GM12875 (cell line): Measurements from ENCODE around the gene RNPEPL1.
"Not testable (repeated sequence)": the region's sequence is repeated elsewhere in the genome, so short reads cannot be mapped to it uniquely, and the experiment has no call there.

ENCODE experiments used
- H3K4me3 ChIP-seq: one replicate; pipeline ENCODE4 v1.5.1; 2011; ENCODE audit warnings: low read depth, low read length, control low read depth
- TF ChIP-seq, protein P1 (sequence below): IDR thresholded peaks from 2 replicates; pipeline ENCODE4 v1.5.1; 2011; ENCODE audit warnings: low read depth, mild to moderate bottlenecking, control low read depth, inconsistent platforms, low read length, moderate library complexity, borderline replicate concordance; ENCODE audit not compliant: insufficient read depth

RNPEPL1 gene

DNA sequence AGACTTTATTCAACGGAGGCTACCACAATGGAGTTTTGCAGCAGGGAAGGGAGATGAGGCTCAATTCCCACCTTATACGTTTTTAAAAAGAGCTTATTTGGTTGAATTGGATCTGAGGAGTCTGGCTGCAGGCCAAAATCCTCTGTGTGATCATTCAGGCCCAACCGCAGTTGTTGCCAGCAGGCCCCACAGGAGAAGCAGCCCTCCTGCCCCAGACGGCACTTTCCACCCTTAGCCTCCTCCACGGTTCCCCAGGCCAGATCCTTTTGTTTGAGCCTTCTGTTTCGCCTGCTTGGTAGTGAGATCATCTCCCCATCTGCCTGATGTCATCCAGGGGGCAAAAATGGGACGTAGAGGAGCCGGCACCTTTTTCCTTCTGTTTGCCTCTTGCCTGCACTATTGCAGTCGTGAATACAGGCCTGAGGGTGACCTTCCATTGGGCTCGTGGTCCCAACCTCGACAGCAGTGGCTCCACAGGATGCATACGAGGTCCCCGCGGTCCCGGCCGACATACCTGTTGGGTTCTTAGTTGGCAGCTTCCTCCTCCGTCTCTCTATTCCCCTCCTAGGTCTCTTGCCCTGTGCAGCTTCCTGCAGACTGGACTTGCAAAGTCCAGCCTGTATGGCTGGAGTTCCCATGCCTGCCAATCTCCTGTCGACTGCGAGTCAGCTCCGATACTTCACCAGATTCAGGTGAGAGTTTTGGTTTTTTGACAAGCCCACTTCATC lies 47.7 kb downstream of the RNPEPL1 start:
- TF ChIP-seq, protein P1, sequence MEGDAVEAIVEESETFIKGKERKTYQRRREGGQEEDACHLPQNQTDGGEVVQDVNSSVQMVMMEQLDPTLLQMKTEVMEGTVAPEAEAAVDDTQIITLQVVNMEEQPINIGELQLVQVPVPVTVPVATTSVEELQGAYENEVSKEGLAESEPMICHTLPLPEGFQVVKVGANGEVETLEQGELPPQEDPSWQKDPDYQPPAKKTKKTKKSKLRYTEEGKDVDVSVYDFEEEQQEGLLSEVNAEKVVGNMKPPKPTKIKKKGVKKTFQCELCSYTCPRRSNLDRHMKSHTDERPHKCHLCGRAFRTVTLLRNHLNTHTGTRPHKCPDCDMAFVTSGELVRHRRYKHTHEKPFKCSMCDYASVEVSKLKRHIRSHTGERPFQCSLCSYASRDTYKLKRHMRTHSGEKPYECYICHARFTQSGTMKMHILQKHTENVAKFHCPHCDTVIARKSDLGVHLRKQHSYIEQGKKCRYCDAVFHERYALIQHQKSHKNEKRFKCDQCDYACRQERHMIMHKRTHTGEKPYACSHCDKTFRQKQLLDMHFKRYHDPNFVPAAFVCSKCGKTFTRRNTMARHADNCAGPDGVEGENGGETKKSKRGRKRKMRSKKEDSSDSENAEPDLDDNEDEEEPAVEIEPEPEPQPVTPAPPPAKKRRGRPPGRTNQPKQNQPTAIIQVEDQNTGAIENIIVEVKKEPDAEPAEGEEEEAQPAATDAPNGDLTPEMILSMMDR, result no peak
- H3K4me3 ChIP-seq, result no peak overlapping the region

DNA sequence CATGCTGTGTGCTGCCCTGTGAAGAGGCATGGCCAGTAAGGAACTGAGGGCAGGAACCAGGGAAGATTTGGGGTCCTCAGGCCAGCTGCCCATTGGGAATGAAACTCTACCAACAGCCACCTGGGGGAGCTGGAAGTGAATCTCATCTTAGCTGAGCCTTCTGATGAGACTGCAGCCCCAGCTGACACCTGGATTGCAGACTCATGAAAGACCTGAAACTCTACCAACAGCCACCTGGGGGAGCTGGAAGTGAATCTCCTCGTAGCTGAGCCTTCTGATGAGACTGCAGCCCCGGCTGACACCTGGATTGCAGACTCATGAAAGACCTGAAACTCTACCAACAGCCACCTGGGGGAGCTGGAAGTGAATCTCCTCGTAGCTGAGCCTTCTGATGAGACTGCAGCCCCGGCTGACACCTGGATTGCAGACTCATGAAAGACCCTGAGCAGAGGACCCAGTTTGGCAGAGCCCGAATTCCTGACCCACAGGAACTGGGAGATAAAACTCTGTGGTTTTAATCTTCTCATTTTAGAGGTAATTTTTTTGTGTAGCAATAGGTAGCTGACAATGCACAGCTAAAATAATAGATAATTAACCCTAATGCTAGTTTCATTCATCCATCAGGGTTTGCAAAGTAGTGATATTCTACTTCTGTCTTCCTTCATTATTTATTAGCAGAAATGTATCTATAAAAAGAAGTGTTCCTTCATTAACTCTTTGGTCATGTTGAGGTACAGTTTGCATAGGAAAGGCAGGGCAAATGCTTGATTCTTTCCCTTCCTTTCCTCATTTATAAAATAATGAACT lies 48.8 kb downstream of the RNPEPL1 start:
- H3K4me3 ChIP-seq, result not testable (repeated sequence)

DNA sequence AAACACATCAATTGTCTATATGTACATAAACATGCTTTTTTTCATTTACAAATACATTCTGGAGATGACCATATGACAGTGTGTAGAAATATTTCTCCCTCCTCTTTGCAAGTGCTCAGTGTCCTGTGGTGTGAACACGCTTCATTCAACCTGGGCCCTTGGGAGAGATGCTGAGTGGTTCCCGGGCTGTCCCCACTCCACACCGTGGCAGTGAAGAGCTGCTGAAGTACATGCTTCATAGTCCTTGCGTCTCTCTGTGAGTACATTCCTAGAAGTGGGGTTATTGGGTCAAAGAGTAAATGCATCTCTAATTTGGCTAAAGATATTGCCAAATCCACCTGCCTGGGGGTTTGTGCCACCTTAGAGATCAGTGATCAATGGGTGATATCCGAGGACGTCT lies 50.5 kb downstream of the RNPEPL1 start:
- TF ChIP-seq, protein P1, result no peak
- no peak overlapping the region for H3K4me3 ChIP-seq

DNA sequence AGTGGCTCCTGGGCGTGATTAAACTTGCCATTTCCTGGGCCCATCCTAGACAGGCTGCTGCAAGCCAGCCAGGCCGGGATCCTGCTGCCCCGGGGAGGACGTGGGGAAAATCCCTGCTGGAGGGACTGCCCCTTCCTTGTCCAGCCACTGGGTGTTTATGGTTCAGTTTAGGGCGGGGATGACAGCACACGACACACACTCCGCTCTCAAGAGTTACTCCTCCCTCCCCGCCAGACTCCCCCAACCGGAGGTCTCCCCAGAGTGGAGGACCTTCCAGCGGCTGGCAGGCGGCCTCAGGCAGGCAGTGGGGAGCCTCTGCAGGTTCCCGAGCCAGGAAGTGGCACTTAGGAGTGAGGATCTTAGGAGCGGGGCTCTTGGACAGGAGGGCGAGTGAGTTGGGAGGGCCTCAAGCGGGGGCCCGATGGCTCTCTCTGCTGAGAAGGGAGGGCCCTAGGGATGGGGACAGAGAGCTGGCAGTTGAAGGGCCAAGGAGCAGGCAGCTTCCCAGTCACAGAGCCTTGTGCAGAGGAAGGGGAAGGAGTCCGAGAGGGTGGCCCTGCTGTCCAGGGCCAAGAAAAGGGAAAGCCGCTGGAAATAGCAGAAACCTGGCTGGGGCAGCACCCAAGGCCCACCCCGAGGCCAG lies 51.3 kb downstream of the RNPEPL1 start:
- TF ChIP-seq, protein P1, result no peak

DNA sequence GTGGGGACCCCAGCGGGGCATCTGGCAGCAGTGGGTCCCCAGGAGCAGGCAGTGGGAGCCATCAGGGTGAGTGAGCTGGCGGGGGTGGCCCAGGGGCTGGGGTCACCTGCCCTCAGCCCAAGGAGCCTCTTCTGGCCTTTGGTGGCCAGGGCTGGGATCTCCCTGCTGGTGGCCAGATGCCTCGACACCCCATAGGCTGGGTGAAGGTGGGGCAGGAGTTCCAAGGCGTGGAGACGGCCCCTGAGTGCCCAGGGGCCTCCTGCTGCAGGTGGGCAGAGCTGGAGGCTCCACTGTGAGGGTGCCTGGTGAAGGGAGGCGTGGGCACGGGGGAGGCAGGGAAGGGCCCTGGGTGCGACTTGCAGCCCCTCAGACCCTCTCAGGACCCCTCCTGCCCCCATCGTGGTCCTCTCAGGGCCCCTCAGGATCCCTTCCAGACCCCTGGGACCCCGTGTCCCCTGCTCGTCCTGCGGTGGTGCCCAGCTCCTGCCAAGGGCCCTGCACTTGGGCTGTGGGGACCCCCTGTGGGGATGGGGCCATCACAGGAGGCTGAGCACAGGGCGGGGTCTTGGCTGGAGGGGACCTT lies 52.0 kb downstream of the RNPEPL1 start:
- TF ChIP-seq, protein P1, result no peak
- no peak overlapping the region for H3K4me3 ChIP-seq

More for the DNA sequence above, 51.3 kb downstream of the RNPEPL1 start:
- H3K4me3 ChIP-seq, result no peak overlapping the region

DNA sequence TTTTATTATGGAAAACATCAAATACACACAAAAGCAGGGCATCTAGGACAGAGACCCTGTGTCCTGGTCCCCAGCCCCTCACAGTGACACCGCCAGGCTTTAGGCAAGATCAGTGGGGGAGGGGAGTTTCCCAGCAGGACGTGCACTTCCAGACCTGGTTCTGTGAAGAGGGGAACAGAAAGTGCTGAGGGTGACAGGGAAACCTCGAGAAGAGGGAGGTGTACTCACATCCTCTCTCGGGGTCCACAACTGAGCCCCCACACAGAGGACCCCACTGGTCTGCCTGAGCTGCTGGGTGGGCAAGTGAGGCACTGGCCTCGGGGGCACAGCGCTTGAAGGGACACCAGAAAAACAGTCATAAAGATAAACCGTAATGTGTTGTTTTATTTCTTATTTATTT lies 52.6 kb downstream of the RNPEPL1 start:
- no peak overlapping the region for H3K4me3 ChIP-seq
- TF ChIP-seq, protein P1, result no peak

DNA sequence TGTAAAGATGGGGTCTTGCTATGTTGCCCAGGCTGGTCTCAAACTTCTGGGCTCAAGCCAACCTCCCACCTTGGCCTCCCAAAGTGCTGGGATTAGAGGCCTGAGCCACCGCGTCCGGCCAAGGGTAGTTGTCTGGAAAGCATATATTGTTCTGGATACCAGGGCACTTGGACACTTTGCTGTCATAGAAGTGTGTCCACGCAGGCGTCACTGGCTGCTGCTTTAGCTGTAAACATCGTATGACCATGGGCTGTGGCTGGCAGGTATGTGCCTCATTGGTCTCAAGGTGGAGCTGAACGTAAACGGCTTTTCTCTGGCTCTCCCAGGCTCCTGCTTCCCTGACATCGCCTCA lies 53.8 kb downstream of the RNPEPL1 start:
- H3K4me3 ChIP-seq, result no peak overlapping the region
- TF ChIP-seq, protein P1, result no peak
